ENCODE measurements around the gene TXNDC15.

DNA sequence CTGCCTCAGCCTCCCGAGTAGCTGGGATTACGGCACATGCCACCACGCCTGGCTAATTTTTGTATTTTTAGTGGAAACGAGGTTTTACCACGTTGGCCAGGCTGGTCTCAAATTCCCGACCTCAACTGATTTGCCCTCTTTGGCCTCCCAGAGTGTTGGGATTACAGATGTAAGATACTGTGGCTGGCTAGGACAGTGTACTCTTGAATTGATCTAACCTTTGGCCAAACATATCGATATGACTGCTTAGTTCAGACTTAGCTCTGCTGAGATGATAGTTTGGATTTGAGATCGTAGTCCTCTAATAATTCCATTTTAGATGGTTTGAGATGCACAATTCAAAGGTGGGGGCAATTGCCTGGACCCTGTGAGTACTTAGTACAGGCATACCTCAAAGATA is 15.2 kb downstream of the TXNDC15 start:
- TF ChIP-seq, protein P1, sequence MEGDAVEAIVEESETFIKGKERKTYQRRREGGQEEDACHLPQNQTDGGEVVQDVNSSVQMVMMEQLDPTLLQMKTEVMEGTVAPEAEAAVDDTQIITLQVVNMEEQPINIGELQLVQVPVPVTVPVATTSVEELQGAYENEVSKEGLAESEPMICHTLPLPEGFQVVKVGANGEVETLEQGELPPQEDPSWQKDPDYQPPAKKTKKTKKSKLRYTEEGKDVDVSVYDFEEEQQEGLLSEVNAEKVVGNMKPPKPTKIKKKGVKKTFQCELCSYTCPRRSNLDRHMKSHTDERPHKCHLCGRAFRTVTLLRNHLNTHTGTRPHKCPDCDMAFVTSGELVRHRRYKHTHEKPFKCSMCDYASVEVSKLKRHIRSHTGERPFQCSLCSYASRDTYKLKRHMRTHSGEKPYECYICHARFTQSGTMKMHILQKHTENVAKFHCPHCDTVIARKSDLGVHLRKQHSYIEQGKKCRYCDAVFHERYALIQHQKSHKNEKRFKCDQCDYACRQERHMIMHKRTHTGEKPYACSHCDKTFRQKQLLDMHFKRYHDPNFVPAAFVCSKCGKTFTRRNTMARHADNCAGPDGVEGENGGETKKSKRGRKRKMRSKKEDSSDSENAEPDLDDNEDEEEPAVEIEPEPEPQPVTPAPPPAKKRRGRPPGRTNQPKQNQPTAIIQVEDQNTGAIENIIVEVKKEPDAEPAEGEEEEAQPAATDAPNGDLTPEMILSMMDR (IDR thresholded peaks at IDR 0.05; ENCODE audit: insufficient read depth, low read length, poor library complexity, severe bottlenecking) = no peak
- TF ChIP-seq EZH2phosphoT487 (conservative IDR thresholded peaks at IDR 0.05; ENCODE audit: low read length) = no peak

All from SU-DHL-6 (cell line).